Measurements from ENCODE around the gene NAT14. TPM values are rescaled to one million over a fixed set of nuclear protein-coding genes. Genes with fewer than 3 reads are reported as not detected.

The NAT14 gene
- polyA plus RNA-seq, 1 donor from 2014 or later: 6.1 TPM

DNA sequence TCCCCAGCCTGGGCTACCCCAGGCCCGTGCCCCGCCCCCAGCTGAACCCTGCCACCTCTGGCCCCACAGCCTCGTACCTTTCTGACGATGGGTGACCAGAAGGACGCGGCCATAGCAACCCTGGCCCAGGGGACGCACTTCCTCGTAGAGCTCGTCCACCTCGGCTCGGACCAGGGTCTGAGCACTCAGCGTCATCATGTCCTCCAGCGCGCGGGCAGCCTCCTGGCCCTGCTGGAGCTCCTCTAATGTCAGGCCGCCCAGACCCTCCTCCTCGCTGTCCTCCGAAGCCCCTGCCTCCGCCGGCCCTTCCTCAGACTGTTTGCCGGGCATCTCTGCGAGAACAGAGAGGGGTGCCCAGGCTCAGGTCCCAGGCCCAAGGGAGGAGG, 51.0 kb downstream of the NAT14 start:
- Mint-ChIP-seq H3K27ac (no peak overlapping the region), H3K4me1 (no peaks in the 10 kb centered on the region), H3K36me3 (peaks cover 2% of the 10 kb centered on the region), H3K4me3 (no peak overlapping the region), H3K9me3 (no peaks in the 10 kb centered on the region), H3K27me3 (peaks cover 1% of the 10 kb centered on the region)

DNA sequence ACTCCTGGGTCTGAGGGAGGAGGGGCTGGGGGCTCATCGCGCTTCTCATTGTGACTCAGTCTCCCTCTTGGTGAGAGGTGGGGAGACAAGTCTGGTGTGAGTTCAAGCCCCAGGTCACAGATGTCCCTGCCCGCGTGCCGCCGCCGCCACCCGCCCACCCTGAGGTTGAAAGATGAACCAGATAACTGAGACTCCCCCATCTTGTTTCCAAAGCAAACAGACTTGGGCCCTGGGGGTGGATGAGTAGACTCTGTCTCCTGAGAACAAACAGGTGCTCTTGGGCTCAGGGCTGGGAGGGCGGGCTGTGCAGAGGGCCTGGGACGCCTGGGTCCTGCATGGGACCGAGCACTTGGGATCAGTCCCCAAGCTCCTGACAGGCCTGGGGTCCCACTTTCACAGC, 51.4 kb downstream of the NAT14 start:
- Mint-ChIP-seq H3K27ac (no peak overlapping the region), H3K4me1 (no peaks in the 10 kb centered on the region), H3K27me3 (peaks cover 1% of the 10 kb centered on the region), H3K36me3 (peaks cover 2% of the 10 kb centered on the region), H3K9me3 (no peaks in the 10 kb centered on the region), H3K4me3 (no peak overlapping the region)

Other genes with a start within 250 kb of the NAT14 start
- 47.0 TPM for gene PPP6R1, start 226.2 kb upstream of the NAT14 start, polyA plus RNA-seq
- 34.1 TPM for gene HSPBP1, start 205.1 kb upstream of the NAT14 start, polyA plus RNA-seq
- 0.34 TPM for gene BRSK1, start 201.2 kb upstream of the NAT14 start, polyA plus RNA-seq
- not detected for gene TMEM150B, start 159.8 kb upstream of the NAT14 start, polyA plus RNA-seq
- gene KMT5C, start 145.3 kb upstream of the NAT14 start, polyA plus RNA-seq: 2.3 TPM
- not detected for gene COX6B2, start 130.5 kb upstream of the NAT14 start, polyA plus RNA-seq
- gene GARIN5B, start 121.9 kb upstream of the NAT14 start, polyA plus RNA-seq: not detected
- not detected for gene IL11, start 114.7 kb upstream of the NAT14 start, polyA plus RNA-seq
- not detected for gene TMEM190, start 108.4 kb upstream of the NAT14 start, polyA plus RNA-seq
- 1.1 TPM for gene TMEM238, start 100.9 kb upstream of the NAT14 start, polyA plus RNA-seq
- 825 TPM for gene RPL28, start 99.3 kb upstream of the NAT14 start, polyA plus RNA-seq
- gene UBE2S, start 77.4 kb upstream of the NAT14 start, polyA plus RNA-seq: 37.6 TPM
- not detected for gene SHISA7, start 41.9 kb upstream of the NAT14 start, polyA plus RNA-seq
- gene ISOC2, start 23.5 kb upstream of the NAT14 start, polyA plus RNA-seq: 40.0 TPM
- gene C19orf85, start 20.4 kb upstream of the NAT14 start, polyA plus RNA-seq: not detected
- gene ZNF628, start 8.6 kb upstream of the NAT14 start, polyA plus RNA-seq: 0.34 TPM
- gene SSC5D, start 3.2 kb downstream of the NAT14 start, polyA plus RNA-seq: not detected
- not detected for gene SBK2, start 51.9 kb downstream of the NAT14 start, polyA plus RNA-seq
- gene SBK3, start 60.4 kb downstream of the NAT14 start, polyA plus RNA-seq: not detected
- 0.79 TPM for gene ZNF579, start 95.7 kb downstream of the NAT14 start, polyA plus RNA-seq
- 3.1 TPM for gene FIZ1, start 114.3 kb downstream of the NAT14 start, polyA plus RNA-seq
- 49.6 TPM for gene ZNF524, start 115.1 kb downstream of the NAT14 start, polyA plus RNA-seq
- gene ZNF865, start 120.5 kb downstream of the NAT14 start, polyA plus RNA-seq: 0.36 TPM
- gene ZNF784, start 139.4 kb downstream of the NAT14 start, polyA plus RNA-seq: 2.4 TPM
- 38.4 TPM for gene ZNF580, start 155.8 kb downstream of the NAT14 start, polyA plus RNA-seq
- 79.3 TPM for gene ZNF581, start 158.5 kb downstream of the NAT14 start, polyA plus RNA-seq
- 16.0 TPM for gene CCDC106, start 163.0 kb downstream of the NAT14 start, polyA plus RNA-seq
- gene U2AF2, start 169.8 kb downstream of the NAT14 start, polyA plus RNA-seq: 14.2 TPM
- gene EPN1, start 190.0 kb downstream of the NAT14 start, polyA plus RNA-seq: 29.9 TPM